Uterus (tissue), 2 donors: ENCODE measurements around the gene GOLGA7B.

Source experiments
- CTCF ChIP-seq, 4 experiments: fragments of 200-600 bp in 2 of 4; fragments of 450-650 bp in 2 of 4; sonication (generic) in 2 of 4; IDR thresholded peaks; one replicate each; pipeline ENCODE4 v1.5.1; 2016 to 2019; ENCODE audit warnings: antibody characterized with exemption in 4 of 4, mild to moderate bottlenecking in 2 of 4, moderate library complexity in 1 of 4
- POLR2A ChIP-seq, 2 donors: fragments of 450-650 bp; IDR thresholded peaks; one replicate each; pipeline ENCODE4 v1.6.1; 2016; ENCODE audit warnings: antibody characterized with exemption in 2 of 2, mild to moderate bottlenecking in 1 of 2, moderate library complexity in 1 of 2

GRCh38 chr10:97874332-97874731 is 24.7 kb downstream of the GOLGA7B start:
- TF ChIP-seq CTCF (IDR thresholded peaks at IDR 0.05) (no peak), POLR2A (IDR thresholded peaks at IDR 0.05) (no peak)
